HEK293 (cell line): ENCODE results near the gene MRPL54.

Source experiments
- CTCF ChIA-PET: fragments of 350-600 bp; formaldehyde crosslinking; extraction: SDS; loops from one replicate; lab custom pipeline; 2021; ENCODE audit warnings: antibody characterized with exemption; lab: Yijun Ruan, JAX
- POLR2A ChIA-PET: fragments of 300-600 bp; formaldehyde crosslinking; extraction: SDS; loops from one replicate; lab custom pipeline; 2020; ENCODE audit warnings: antibody characterized with exemption, inconsistent platforms; lab: Yijun Ruan, JAX
- H3K27ac ChIP-seq: fragments of 200-500 bp; sonication (Bioruptor generic); 2 replicates; pipeline ENCODE4 v1.5.1; 2014; ENCODE audit warnings: low read depth, low read length, control low read depth, inconsistent platforms; ENCODE audit errors: extremely low read depth
- H3K36me3 ChIP-seq, 2 experiments: fragments of 200-500 bp in 1 of 2; sonication (Bioruptor generic) in 1 of 2; 1 replicate in 1 of 2; 2 replicates in 1 of 2; pipeline ENCODE4 v1.5.1; 2014 to 2017; ENCODE audit warnings: inconsistent platforms in 2 of 2, low read length in 2 of 2; ENCODE audit not compliant: control insufficient read depth in 2 of 2, insufficient read depth in 1 of 2
- H3K4me1 ChIP-seq: fragments of 200-500 bp; sonication (Bioruptor generic); 2 replicates; pipeline ENCODE4 v1.5.1; 2014; ENCODE audit warnings: mild to moderate bottlenecking, low read length, inconsistent platforms; ENCODE audit not compliant: control insufficient read depth, insufficient read depth
- H3K4me3 ChIP-seq: 2 replicates; pipeline ENCODE4 v1.5.1; 2011; ENCODE audit warnings: low read depth, mild to moderate bottlenecking, control low read depth, low read length, moderate library complexity
- H3K9me3 ChIP-seq: fragments of 200-500 bp; sonication (Bioruptor generic); 2 replicates; pipeline ENCODE4 v1.5.1; 2014; ENCODE audit warnings: low read depth, low read length, inconsistent platforms; ENCODE audit not compliant: control insufficient read depth, insufficient read depth
- AEBP2 ChIP-seq: fragments of 450-650 bp; formaldehyde crosslinking; IDR thresholded peaks from 2 replicates; pipeline ENCODE4 v1.5.1; 2016; ENCODE audit warnings: missing biosample characterization, missing genetic modification characterization, borderline replicate concordance
- GFI1B ChIP-seq: fragments of 450-650 bp; formaldehyde crosslinking; IDR thresholded peaks from 2 replicates; pipeline ENCODE4 v1.5.1; 2016; ENCODE audit warnings: missing biosample characterization, missing genetic modification characterization
- PBX3 ChIP-seq: sonication (generic); formaldehyde crosslinking; IDR thresholded peaks from 2 replicates; pipeline ENCODE4 v1.8.1; 2022; ENCODE audit warnings: mild to moderate bottlenecking, moderate library complexity, missing genetic modification reagents
- SALL2 ChIP-seq: fragments of 450-650 bp; formaldehyde crosslinking; IDR thresholded peaks from 2 replicates; pipeline ENCODE4 v1.5.0; 2017; ENCODE audit warnings: missing biosample characterization, mild to moderate bottlenecking, missing genetic modification characterization, borderline replicate concordance
- ZBTB17 ChIP-seq: fragments of 450-650 bp; formaldehyde crosslinking; IDR thresholded peaks from 2 replicates; pipeline ENCODE4 v1.5.1; 2016; ENCODE audit warnings: missing biosample characterization, missing genetic modification characterization
- ZFP37 ChIP-seq: fragments of 450-650 bp; formaldehyde crosslinking; IDR thresholded peaks from 2 replicates; pipeline ENCODE4 v1.5.1; 2016; ENCODE audit warnings: missing biosample characterization, missing genetic modification characterization
- ZNF10 ChIP-seq: fragments of 450-650 bp; formaldehyde crosslinking; IDR thresholded peaks from 2 replicates; pipeline ENCODE4 v1.5.1; 2017; ENCODE audit warnings: missing biosample characterization, missing genetic modification characterization
- ZNF155 ChIP-seq: fragments of 450-650 bp; formaldehyde crosslinking; IDR thresholded peaks from 2 replicates; pipeline ENCODE4 v1.5.1; 2016; ENCODE audit warnings: missing biosample characterization, missing genetic modification characterization
- ZNF24 ChIP-seq: fragments of 450-650 bp; formaldehyde crosslinking; IDR thresholded peaks from 2 replicates; pipeline ENCODE4 v1.5.1; 2016; ENCODE audit warnings: missing biosample characterization, missing genetic modification characterization
- ZNF274 ChIP-seq, 2 experiments: fragments of 200-500 bp in 1 of 2; fragments of 450-650 bp in 1 of 2; sonication (Bioruptor generic) in 1 of 2; formaldehyde crosslinking in 1 of 2; IDR thresholded peaks; 2 replicates each; pipeline versions ENCODE4 v1.5.1 to v1.6.1; 2014 to 2016; ENCODE audit warnings: borderline replicate concordance in 1 of 2, inconsistent platforms in 1 of 2, low read length in 1 of 2, missing biosample characterization in 1 of 2, missing genetic modification characterization in 1 of 2
- ZNF350 ChIP-seq: fragments of 450-650 bp; formaldehyde crosslinking; IDR thresholded peaks from 2 replicates; pipeline ENCODE4 v1.5.0; 2017; ENCODE audit warnings: missing biosample characterization, mild to moderate bottlenecking, missing genetic modification characterization
- ZNF433 ChIP-seq: fragments of 450-650 bp; formaldehyde crosslinking; IDR thresholded peaks from 2 replicates; pipeline ENCODE4 v1.5.1; 2016; ENCODE audit warnings: missing biosample characterization, missing genetic modification characterization, low read depth
- ZNF488 ChIP-seq: fragments of 450-650 bp; formaldehyde crosslinking; IDR thresholded peaks from 2 replicates; pipeline ENCODE4 v1.5.1; 2016; ENCODE audit warnings: missing biosample characterization, missing genetic modification characterization
- ZNF600 ChIP-seq: fragments of 450-650 bp; formaldehyde crosslinking; IDR thresholded peaks from 2 replicates; pipeline ENCODE4 v1.5.1; 2016; ENCODE audit warnings: missing biosample characterization, missing genetic modification characterization
- ZNF747 ChIP-seq: fragments of 450-650 bp; formaldehyde crosslinking; IDR thresholded peaks from 2 replicates; pipeline ENCODE4 v1.5.1; 2016; ENCODE audit warnings: missing biosample characterization, missing genetic modification characterization
- ZNF768 ChIP-seq: fragments of 450-650 bp; formaldehyde crosslinking; IDR thresholded peaks from 2 replicates; pipeline ENCODE4 v1.5.1; 2018; ENCODE audit warnings: missing biosample characterization, mild to moderate bottlenecking, missing genetic modification characterization
- ZNF792 ChIP-seq: fragments of 450-650 bp; formaldehyde crosslinking; IDR thresholded peaks from 2 replicates; pipeline ENCODE4 v1.5.1; 2016; ENCODE audit warnings: missing biosample characterization, missing genetic modification characterization
- TF ChIP-seq, protein P1 (sequence below): fragments of 450-650 bp; formaldehyde crosslinking; IDR thresholded peaks from 2 replicates; pipeline ENCODE4 v1.5.1; 2016; ENCODE audit warnings: missing biosample characterization, missing genetic modification characterization
- TF ChIP-seq, protein P2 (sequence below): fragments of 450-650 bp; formaldehyde crosslinking; IDR thresholded peaks from 2 replicates; pipeline ENCODE4 v1.5.1; 2016; ENCODE audit warnings: missing biosample characterization, missing genetic modification characterization
- TF ChIP-seq, protein P3 (sequence below): fragments of 450-650 bp; formaldehyde crosslinking; IDR thresholded peaks from 2 replicates; pipeline ENCODE4 v1.5.1; 2017; ENCODE audit warnings: missing biosample characterization, missing genetic modification characterization

Gene MRPL54

GRCh38 chr19:3761382-3762129 lies 926 bp upstream of the MRPL54 start, which contains the start of gene APBA3 (continued):
- TF ChIP-seq ZNF792 (tag by site-specific recombination) (no peak), ZBTB17 (tag by site-specific recombination) (peak; percentile 98), AEBP2 (tag by site-specific recombination) (no peak)
- TF ChIP-seq, protein P1, sequence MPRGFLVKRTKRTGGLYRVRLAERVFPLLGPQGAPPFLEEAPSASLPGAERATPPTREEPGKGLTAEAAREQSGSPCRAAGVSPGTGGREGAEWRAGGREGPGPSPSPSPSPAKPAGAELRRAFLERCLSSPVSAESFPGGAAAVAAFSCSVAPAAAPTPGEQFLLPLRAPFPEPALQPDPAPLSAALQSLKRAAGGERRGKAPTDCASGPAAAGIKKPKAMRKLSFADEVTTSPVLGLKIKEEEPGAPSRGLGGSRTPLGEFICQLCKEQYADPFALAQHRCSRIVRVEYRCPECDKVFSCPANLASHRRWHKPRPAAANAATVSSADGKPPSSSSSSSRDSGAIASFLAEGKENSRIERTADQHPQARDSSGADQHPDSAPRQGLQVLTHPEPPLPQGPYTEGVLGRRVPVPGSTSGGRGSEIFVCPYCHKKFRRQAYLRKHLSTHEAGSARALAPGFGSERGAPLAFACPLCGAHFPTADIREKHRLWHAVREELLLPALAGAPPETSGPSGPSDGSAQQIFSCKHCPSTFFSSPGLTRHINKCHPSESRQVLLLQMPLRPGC (tag by site-specific recombination), result no peak; the same call in 1 of the 2 replicates

GRCh38 chr19:3762130-3762473 lies 380 bp upstream of the MRPL54 start:
- TF ChIP-seq ZNF350 (tag by site-specific recombination), result no peak
- TF ChIP-seq ZNF488 (tag by site-specific recombination), result no peak
- TF ChIP-seq ZNF433 (tag by site-specific recombination), result no peak
- no peak for TF ChIP-seq ZNF768 (tag by site-specific recombination)
- TF ChIP-seq ZNF24 (tag by site-specific recombination), result no peak
- no peak for TF ChIP-seq ZNF747
- no peak for TF ChIP-seq PBX3 (CRISPR knock-in tag)
- TF ChIP-seq ZFP37 (tag by site-specific recombination), result no peak
- no peak for TF ChIP-seq ZNF155 (tag by site-specific recombination)
- TF ChIP-seq, protein P2, sequence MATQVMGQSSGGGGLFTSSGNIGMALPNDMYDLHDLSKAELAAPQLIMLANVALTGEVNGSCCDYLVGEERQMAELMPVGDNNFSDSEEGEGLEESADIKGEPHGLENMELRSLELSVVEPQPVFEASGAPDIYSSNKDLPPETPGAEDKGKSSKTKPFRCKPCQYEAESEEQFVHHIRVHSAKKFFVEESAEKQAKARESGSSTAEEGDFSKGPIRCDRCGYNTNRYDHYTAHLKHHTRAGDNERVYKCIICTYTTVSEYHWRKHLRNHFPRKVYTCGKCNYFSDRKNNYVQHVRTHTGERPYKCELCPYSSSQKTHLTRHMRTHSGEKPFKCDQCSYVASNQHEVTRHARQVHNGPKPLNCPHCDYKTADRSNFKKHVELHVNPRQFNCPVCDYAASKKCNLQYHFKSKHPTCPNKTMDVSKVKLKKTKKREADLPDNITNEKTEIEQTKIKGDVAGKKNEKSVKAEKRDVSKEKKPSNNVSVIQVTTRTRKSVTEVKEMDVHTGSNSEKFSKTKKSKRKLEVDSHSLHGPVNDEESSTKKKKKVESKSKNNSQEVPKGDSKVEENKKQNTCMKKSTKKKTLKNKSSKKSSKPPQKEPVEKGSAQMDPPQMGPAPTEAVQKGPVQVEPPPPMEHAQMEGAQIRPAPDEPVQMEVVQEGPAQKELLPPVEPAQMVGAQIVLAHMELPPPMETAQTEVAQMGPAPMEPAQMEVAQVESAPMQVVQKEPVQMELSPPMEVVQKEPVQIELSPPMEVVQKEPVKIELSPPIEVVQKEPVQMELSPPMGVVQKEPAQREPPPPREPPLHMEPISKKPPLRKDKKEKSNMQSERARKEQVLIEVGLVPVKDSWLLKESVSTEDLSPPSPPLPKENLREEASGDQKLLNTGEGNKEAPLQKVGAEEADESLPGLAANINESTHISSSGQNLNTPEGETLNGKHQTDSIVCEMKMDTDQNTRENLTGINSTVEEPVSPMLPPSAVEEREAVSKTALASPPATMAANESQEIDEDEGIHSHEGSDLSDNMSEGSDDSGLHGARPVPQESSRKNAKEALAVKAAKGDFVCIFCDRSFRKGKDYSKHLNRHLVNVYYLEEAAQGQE, result no peak
- no peak for TF ChIP-seq SALL2 (tag by site-specific recombination)
- no peak for TF ChIP-seq GFI1B (tag by site-specific recombination)
- TF ChIP-seq ZNF10 (tag by site-specific recombination), result no peak
- no peak for TF ChIP-seq ZNF600 (tag by site-specific recombination)
- TF ChIP-seq, protein P3, sequence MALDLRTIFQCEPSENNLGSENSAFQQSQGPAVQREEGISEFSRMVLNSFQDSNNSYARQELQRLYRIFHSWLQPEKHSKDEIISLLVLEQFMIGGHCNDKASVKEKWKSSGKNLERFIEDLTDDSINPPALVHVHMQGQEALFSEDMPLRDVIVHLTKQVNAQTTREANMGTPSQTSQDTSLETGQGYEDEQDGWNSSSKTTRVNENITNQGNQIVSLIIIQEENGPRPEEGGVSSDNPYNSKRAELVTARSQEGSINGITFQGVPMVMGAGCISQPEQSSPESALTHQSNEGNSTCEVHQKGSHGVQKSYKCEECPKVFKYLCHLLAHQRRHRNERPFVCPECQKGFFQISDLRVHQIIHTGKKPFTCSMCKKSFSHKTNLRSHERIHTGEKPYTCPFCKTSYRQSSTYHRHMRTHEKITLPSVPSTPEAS (tag by site-specific recombination), result no peak
- no peak for TF ChIP-seq ZNF274 (IDR thresholded peaks at IDR 0.05; ENCODE audit: low read length)
- no peak for TF ChIP-seq ZNF274 (tag by site-specific recombination; IDR thresholded peaks at IDR 0.05; ENCODE audit: borderline replicate concordance)
- Histone ChIP-seq H3K4me1 (no peaks in the 10 kb centered on the region; the same call in 1 of the 2 replicates), H3K4me3 (no peak overlapping the region), H3K27ac (peak overlapping the region; percentile 68), H3K9me3 (no peaks in the 10 kb centered on the region), H3K36me3 (peaks cover 5 to 29% of the 10 kb centered on the region in 2 experiments; a peak in 2 of 3 replicates)
- ChIA-PET POLR2A (interaction anchor here (0.9 to 2.4 kb wide), 15 partner anchors 9 to 581 kb away, joined by 3 to 10 read pairs (median 5); partner anchors contain the start of genes DAPK3, EEF2, MPND and PIP5K1C), CTCF (interaction anchor here (0.6 to 1.4 kb wide), 8 partner anchors 12 to 154 kb away, joined by 3 to 9 read pairs (median 4); no protein-coding TSS in a partner anchor)
